ENCODE measurements around the gene MC3R. TPM values are rescaled to one million over a fixed set of nuclear protein-coding genes. Genes with fewer than 3 reads are reported as not detected.

Gene MC3R
- total RNA-seq, 1 donor from 2014 or later: not detected

DNA sequence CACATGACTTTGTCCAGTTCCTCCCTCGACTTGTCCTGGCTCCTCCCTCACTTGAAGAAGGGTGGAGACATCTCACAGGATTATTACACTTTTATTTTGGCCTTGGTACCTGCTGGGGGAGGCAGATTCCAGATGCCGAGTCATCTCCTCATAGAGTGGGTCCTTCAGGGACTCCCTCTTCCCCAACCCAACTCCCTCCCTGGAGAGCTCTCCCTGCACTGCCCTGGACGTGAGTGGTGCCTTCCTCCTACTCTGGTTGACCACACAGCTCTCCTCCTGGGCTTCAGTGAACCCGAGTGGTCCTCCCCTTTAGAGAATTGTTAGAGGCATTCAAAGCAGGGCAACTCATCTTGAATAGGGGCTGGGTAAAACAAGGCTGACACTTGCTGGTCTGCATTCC lies 40.9 kb upstream of the MC3R start:
- Histone ChIP-seq H3K27me3 (peaks cover 4% of the 10 kb centered on the region), H3K9me3 (no peaks in the 10 kb centered on the region), H3K4me1 (no peaks in the 10 kb centered on the region), H3K4me3 (no peak overlapping the region), H3K27ac (no peak overlapping the region), H3K36me3 (no peaks in the 10 kb centered on the region)
- intact Hi-C loops (cut with DNase I): no loop called here
- TF ChIP-seq, protein P1, sequence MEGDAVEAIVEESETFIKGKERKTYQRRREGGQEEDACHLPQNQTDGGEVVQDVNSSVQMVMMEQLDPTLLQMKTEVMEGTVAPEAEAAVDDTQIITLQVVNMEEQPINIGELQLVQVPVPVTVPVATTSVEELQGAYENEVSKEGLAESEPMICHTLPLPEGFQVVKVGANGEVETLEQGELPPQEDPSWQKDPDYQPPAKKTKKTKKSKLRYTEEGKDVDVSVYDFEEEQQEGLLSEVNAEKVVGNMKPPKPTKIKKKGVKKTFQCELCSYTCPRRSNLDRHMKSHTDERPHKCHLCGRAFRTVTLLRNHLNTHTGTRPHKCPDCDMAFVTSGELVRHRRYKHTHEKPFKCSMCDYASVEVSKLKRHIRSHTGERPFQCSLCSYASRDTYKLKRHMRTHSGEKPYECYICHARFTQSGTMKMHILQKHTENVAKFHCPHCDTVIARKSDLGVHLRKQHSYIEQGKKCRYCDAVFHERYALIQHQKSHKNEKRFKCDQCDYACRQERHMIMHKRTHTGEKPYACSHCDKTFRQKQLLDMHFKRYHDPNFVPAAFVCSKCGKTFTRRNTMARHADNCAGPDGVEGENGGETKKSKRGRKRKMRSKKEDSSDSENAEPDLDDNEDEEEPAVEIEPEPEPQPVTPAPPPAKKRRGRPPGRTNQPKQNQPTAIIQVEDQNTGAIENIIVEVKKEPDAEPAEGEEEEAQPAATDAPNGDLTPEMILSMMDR (IDR thresholded peaks at IDR 0.05): no peak
- DNase-seq: no peak
- peak; percentile 19 for ATAC-seq

DNA sequence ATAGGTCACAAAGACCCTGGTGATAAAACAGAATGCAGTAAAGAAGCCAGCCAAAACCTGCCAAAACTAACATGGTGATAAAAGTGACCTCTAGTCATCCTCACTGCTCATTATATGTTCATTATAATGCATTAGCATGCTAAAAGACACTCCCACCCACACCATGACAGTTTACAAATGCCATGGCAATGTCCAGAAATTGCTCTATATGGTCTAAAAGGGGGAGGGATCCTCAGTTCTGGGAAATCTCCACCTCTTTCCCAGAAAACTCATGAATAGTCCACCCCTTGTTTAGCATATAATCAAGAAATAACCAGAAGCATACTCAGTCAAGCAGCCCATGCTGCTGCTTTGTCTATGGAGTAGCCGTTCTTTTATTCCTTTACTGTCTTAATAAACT lies 40.4 kb upstream of the MC3R start:
- Histone ChIP-seq H3K9me3 (no peaks in the 10 kb centered on the region), H3K36me3 (no peaks in the 10 kb centered on the region), H3K4me3 (no peak overlapping the region), H3K4me1 (no peaks in the 10 kb centered on the region), H3K27ac (no peak overlapping the region), H3K27me3 (peaks cover 4% of the 10 kb centered on the region)
- intact Hi-C loops (cut with DNase I): no loop called here
- ATAC-seq: no peak
- TF ChIP-seq, protein P1 (IDR thresholded peaks at IDR 0.05): no peak
- DNase-seq: no peak

DNA sequence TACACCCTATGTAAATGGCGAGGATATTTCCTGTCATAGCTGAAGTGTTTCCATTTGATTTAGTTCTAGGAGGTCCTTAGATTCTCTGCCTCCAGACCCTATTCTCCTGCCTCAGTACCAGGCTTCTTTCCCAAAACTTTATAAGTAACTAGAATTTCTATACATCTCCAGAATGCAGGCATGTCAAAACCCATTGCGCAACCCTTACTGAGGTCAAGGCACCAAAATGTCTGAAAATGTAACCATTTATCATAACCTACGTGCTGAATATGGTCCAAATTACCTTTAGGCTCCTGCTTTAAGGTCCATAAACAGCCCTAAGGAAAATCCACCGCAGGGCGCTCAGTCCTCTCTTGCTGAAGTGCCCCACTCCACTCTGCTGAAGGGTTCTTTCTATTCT lies 37.5 kb upstream of the MC3R start:
- intact Hi-C loops (cut with DNase I): no loop called here
- TF ChIP-seq, protein P1 (IDR thresholded peaks at IDR 0.05): no peak
- Histone ChIP-seq H3K36me3 (no peaks in the 10 kb centered on the region), H3K4me1 (no peaks in the 10 kb centered on the region), H3K4me3 (no peak overlapping the region), H3K27me3 (no peaks in the 10 kb centered on the region), H3K9me3 (no peaks in the 10 kb centered on the region), H3K27ac (no peak overlapping the region)
- ATAC-seq: no peak
- DNase-seq: no peak

DNA sequence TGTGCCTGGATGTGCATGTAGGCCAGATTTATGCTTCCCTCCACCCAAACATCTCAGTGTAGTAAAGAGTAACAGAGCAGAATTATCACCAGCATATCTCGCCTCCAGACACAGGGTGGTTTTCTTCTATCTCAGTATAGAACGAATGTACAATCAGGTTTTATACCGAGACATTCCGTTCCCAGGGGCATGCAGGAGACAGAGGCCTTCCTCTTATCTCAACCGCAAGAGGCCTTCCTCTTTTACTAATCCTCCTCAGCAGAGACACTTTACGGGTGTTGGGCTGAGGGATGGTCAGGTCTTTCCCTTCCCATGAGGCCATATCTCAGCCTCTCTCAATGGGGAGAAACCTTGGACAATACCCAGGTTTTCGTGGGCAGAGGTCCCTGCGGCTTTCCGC lies 36.4 kb upstream of the MC3R start:
- ATAC-seq: no peak
- H3K9me3 ChIP-seq: no peaks in the 10 kb centered on the region
- H3K27ac ChIP-seq: no peak overlapping the region
- TF ChIP-seq, protein P1 (IDR thresholded peaks at IDR 0.05): no peak
- H3K4me3 ChIP-seq: no peak overlapping the region
- no peaks in the 10 kb centered on the region for H3K27me3 ChIP-seq
- DNase-seq: no peak
- intact Hi-C loops (cut with DNase I): no loop called here
- no peaks in the 10 kb centered on the region for H3K36me3 ChIP-seq
- H3K4me1 ChIP-seq: no peaks in the 10 kb centered on the region

DNA sequence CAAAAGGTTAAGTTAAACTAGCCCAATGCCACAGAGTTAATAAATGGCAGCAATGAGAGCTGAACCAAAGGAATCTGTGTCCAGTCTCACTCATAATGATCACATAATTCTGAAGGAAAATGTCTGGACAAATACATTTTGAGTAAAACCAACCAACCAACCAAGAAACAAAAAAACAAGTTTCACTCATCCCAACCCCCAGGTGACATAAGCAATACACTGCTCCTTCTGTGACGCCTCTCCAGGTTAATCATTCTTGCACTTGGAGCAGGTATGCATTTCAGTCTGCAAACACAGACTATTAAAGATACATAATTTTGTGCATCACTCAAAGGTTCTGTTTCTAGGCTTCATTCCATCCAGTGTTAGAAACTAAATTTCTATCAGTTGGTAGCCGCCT lies 35.2 kb upstream of the MC3R start:
- no peak for DNase-seq
- H3K9me3 ChIP-seq: no peaks in the 10 kb centered on the region
- TF ChIP-seq, protein P1 (IDR thresholded peaks at IDR 0.05): no peak
- H3K36me3 ChIP-seq: no peaks in the 10 kb centered on the region
- no peaks in the 10 kb centered on the region for H3K4me1 ChIP-seq
- ATAC-seq: no peak
- no peaks in the 10 kb centered on the region for H3K27me3 ChIP-seq
- intact Hi-C loops (cut with DNase I): no loop called here
- H3K4me3 ChIP-seq: no peak overlapping the region
- no peak overlapping the region for H3K27ac ChIP-seq

DNA sequence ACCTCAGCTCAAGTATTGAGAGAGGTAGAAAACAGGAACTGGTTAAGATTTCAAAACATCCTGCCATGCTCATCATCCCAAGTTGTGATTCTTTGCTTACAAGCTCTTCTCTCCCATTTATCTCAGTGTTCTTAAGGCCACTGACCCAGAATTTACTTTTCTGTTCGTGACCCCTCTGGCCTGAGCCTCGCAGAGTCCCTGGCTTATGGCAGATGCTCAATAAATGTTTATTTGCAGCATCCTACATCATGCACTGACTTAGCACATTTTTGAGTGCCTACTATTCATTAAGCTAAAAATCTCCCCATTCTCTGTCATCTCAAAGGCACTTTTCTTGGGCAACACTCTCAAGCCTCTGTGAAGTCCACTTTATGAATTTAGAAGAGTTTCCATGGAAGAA lies 33.4 kb upstream of the MC3R start:
- Histone ChIP-seq H3K36me3 (no peaks in the 10 kb centered on the region), H3K4me1 (no peaks in the 10 kb centered on the region), H3K4me3 (no peak overlapping the region), H3K27me3 (no peaks in the 10 kb centered on the region), H3K27ac (no peak overlapping the region), H3K9me3 (no peaks in the 10 kb centered on the region)
- TF ChIP-seq, protein P1 (IDR thresholded peaks at IDR 0.05): no peak
- DNase-seq: no peak
- intact Hi-C loops (cut with DNase I): no loop called here
- ATAC-seq: no peak

All from upper lobe of right lung (tissue), 1 donor.